OCI-LY3 (cell line): ENCODE data around the gene TCTN1.

Source experiments
- H2AFZ ChIP-seq: fragments of 200-600, 300-600 bp; shearing (Covaris generic); 2 replicates; pipeline ENCODE4 v1.6.0; 2014; ENCODE audit warnings: antibody characterized with exemption, low read depth, low read length
- H3K27ac ChIP-seq: fragments of 200-600, 300-600 bp; sonication (generic); 2 replicates; pipeline ENCODE4 v1.5.1; 2014; ENCODE audit warnings: mild to moderate bottlenecking, low read length, moderate library complexity, mixed read lengths
- H3K27me3 ChIP-seq: fragments of 200-600, 300-600 bp; sonication (generic); 2 replicates; pipeline ENCODE4 v1.6.1; 2014; ENCODE audit warnings: low read depth, low read length, mixed read lengths
- H3K36me3 ChIP-seq: fragments of 200-600, 300-600 bp; sonication (generic); replicated peaks from 2 replicates; pipeline ENCODE3; 2014; ENCODE audit warnings: low read depth, low read length, mixed read lengths
- H3K4me1 ChIP-seq: fragments of 300-600, 200-600 bp; sonication (generic); 2 replicates; pipeline ENCODE4 v1.6.1; 2014; ENCODE audit warnings: low read length, mixed read lengths
- H3K4me2 ChIP-seq: fragments of 200-600, 300-600 bp; sonication (generic); 2 replicates; pipeline ENCODE4 v1.6.1; 2014; ENCODE audit warnings: low read length, mixed read lengths
- H3K4me3 ChIP-seq: fragments of 300-600, 200-600 bp; sonication (generic); 2 replicates; pipeline ENCODE4 v1.5.1; 2014; ENCODE audit warnings: antibody characterized with exemption, mild to moderate bottlenecking, low read length, moderate library complexity
- H3K79me2 ChIP-seq: fragments of 300-600, 200-600 bp; shearing (Covaris generic); 2 replicates; pipeline ENCODE4 v1.6.1; 2014; ENCODE audit warnings: mild to moderate bottlenecking, low read length, mixed read lengths
- H3K9ac ChIP-seq: fragments of 300-600, 200-600 bp; shearing (Covaris generic); 2 replicates; pipeline ENCODE4 v1.6.0; 2014; ENCODE audit warnings: mild to moderate bottlenecking, low read length, moderate library complexity
- H3K9me3 ChIP-seq: fragments of 200-600, 300-600 bp; shearing (Covaris generic); 2 replicates; pipeline ENCODE4 v1.6.1; 2014; ENCODE audit warnings: low read length, mixed read lengths; ENCODE audit not compliant: insufficient read depth
- H4K20me1 ChIP-seq: fragments of 200-600, 300-600 bp; sonication (generic); 2 replicates; pipeline ENCODE4 v1.6.1; 2016; ENCODE audit warnings: low read length, mixed read lengths; ENCODE audit not compliant: insufficient read depth
- EZH2phosphoT487 ChIP-seq: fragments of 200-600 bp; shearing (Covaris generic); IDR thresholded peaks from 2 replicates; pipeline ENCODE4 v1.6.1; 2018; ENCODE audit warnings: antibody characterized with exemption, mixed run types, low read depth
- TF ChIP-seq, protein P1 (sequence below): fragments of 200-600, 300-600 bp; sonication (generic); IDR thresholded peaks from 2 replicates; pipeline ENCODE4 v1.5.1; 2014; ENCODE audit warnings: antibody characterized with exemption, low read length, low read depth

Gene TCTN1

DNA sequence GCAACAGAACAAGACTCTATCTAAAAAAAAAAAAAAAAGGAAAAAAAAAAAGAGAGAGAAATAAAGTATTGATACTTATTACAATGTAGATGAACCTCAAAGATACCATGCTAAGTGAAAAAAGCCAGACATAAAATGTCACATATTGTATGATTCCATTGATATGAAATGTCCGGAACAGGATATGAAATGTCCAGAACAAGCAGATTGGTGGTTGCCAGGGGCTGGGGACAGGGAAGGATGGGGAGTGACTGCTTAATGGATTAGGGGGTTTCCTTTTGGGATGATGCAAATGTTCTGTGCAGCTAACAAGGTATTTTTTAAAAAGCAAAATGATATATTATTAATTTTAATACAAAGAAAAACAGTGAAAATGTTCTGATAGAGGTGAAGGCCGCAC, 70.0 kb downstream of the TCTN1 start:
- no peak overlapping the region for H3K4me2 ChIP-seq
- TF ChIP-seq, protein P1, sequence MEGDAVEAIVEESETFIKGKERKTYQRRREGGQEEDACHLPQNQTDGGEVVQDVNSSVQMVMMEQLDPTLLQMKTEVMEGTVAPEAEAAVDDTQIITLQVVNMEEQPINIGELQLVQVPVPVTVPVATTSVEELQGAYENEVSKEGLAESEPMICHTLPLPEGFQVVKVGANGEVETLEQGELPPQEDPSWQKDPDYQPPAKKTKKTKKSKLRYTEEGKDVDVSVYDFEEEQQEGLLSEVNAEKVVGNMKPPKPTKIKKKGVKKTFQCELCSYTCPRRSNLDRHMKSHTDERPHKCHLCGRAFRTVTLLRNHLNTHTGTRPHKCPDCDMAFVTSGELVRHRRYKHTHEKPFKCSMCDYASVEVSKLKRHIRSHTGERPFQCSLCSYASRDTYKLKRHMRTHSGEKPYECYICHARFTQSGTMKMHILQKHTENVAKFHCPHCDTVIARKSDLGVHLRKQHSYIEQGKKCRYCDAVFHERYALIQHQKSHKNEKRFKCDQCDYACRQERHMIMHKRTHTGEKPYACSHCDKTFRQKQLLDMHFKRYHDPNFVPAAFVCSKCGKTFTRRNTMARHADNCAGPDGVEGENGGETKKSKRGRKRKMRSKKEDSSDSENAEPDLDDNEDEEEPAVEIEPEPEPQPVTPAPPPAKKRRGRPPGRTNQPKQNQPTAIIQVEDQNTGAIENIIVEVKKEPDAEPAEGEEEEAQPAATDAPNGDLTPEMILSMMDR, result no peak
- TF ChIP-seq EZH2phosphoT487, result no peak
- H2AFZ ChIP-seq, result no peak overlapping the region
- H4K20me1 ChIP-seq, result no peaks in the 10 kb centered on the region
- H3K9ac ChIP-seq, result no peak overlapping the region
- no peak overlapping the region for H3K4me3 ChIP-seq
- no peak overlapping the region for H3K27ac ChIP-seq
- peaks cover 3% of the 10 kb centered on the region; the same call in 1 of the 2 replicates for H3K4me1 ChIP-seq
- H3K9me3 ChIP-seq, result no peaks in the 10 kb centered on the region
- peaks cover 17% of the 10 kb centered on the region for H3K27me3 ChIP-seq
- H3K36me3 ChIP-seq, result no peaks in the 10 kb centered on the region
- no peaks in the 10 kb centered on the region for H3K79me2 ChIP-seq

DNA sequence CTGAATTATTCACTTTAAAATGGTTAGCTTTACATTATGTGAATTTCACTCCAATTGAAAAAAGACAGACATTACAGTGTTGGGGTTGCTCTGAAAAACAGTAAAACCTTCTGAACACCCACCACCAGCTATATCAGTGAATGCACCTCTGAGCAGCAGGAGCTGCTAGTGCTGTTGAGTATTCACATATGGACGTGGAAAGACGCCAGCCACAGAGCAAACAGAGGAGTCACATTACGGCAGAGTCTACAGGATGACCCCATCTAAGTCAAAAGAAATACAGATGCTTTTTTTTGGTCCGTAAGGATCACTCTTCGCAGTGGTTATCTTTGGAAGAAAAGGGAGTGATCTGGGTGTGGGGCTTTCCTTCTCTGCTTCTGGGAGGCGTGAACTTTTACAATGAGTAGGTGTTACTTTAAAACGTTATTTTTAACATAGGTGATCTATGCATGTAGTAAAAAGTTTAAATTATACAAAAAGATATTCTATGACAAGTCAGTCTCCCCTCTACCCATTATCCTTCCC, 70.4 kb downstream of the TCTN1 start:
- H3K4me3 ChIP-seq, result no peak overlapping the region

DNA sequence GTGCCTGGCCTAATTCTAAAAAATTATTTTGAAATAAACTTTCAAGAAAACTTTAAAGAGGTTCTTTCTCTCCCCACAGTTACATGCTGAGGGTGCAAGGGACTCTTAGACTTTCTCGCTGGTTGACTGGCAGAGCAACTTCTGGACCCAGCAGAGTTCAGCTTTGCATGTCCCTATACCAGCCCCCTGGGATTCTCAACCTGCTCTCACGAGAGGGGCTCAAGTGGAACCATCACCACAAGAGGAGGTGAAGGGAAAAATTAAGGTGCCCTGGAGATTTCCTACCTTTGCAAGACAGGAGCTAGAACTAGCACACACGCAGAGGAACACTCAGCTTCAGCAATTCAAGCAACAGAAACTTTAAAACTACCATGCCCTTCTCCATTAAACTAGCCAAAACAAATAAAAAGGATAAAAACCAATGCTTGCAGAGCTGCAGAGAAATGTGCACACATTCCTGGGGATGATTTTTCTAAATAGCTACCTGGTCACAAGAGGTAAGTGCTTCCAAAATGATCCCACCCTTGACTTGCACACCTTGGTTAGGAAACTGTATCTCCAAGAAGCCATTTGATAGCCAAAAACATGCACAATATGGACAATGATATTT, 72.5 kb downstream of the TCTN1 start:
- Histone ChIP-seq H3K4me2 (no peak overlapping the region), H3K79me2 (no peaks in the 10 kb centered on the region), H3K4me3 (no peak overlapping the region), H3K9me3 (no peaks in the 10 kb centered on the region), H3K9ac (no peak overlapping the region), H3K36me3 (no peaks in the 10 kb centered on the region), H3K27me3 (peaks cover 17% of the 10 kb centered on the region), H3K4me1 (peaks cover 18% of the 10 kb centered on the region), H2AFZ (no peak overlapping the region), H4K20me1 (no peaks in the 10 kb centered on the region), H3K27ac (no peak overlapping the region)
- TF ChIP-seq, protein P1, result no peak
- no peak for TF ChIP-seq EZH2phosphoT487

More for the DNA sequence above, 70.4 kb downstream of the TCTN1 start:
- H3K36me3 ChIP-seq, result no peaks in the 10 kb centered on the region
- H3K9me3 ChIP-seq, result no peaks in the 10 kb centered on the region
- H3K4me2 ChIP-seq, result no peak overlapping the region
- peaks cover 3% of the 10 kb centered on the region; the same call in 1 of the 2 replicates for H3K4me1 ChIP-seq
- no peak overlapping the region for H2AFZ ChIP-seq
- no peaks in the 10 kb centered on the region for H3K79me2 ChIP-seq
- H4K20me1 ChIP-seq, result no peaks in the 10 kb centered on the region
- H3K9ac ChIP-seq, result no peak overlapping the region
- TF ChIP-seq EZH2phosphoT487, result no peak
- H3K27me3 ChIP-seq, result peaks cover 17% of the 10 kb centered on the region
- no peak overlapping the region for H3K27ac ChIP-seq

DNA sequence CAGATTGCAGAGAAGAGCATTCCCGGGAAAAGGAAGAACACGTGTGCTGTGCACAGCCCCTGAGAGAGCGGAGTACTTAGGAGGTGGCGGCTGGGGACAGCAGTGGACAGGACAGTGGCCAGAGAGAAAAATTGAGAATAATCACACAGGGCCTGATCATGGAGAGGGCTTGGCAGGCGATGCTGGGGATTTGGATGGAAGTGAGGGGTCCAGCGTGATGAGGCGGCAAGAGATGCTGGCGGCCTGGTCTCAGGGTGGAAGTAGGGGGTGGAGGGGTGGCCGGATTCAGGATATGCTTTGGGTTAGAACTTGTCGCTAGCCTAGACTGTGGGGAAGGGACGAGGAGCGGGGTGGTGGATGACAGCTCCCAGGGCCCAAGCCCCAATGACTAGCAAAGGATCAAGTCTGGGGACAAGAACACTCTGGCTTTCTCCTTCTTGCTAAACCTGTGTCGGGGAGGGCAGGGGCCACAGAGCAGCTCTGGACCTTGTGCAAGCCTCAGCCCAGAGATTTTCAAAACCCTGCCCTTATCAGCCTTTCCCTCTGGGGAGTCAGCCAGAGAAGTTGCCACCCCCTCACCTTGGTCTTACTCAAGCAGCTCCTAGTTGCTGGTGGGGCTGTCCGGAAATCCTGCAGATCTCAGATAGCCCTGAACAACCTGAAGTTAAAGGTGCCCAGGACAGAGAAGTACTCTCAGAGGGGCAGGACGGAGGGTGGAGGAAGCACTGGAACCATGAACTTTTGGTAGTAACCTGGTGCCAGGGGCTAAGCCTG, 73.7 kb downstream of the TCTN1 start:
- no peak overlapping the region for H3K4me2 ChIP-seq
- H3K9me3 ChIP-seq, result no peaks in the 10 kb centered on the region
- no peak for TF ChIP-seq EZH2phosphoT487
- TF ChIP-seq, protein P1, result no peak
- H3K9ac ChIP-seq, result no peak overlapping the region
- H3K27me3 ChIP-seq, result peaks cover 17% of the 10 kb centered on the region
- no peaks in the 10 kb centered on the region for H3K36me3 ChIP-seq
- H3K4me1 ChIP-seq, result peaks cover 19% of the 10 kb centered on the region
- H2AFZ ChIP-seq, result no peak overlapping the region
- H4K20me1 ChIP-seq, result no peaks in the 10 kb centered on the region
- H3K4me3 ChIP-seq, result no peak overlapping the region
- no peaks in the 10 kb centered on the region for H3K79me2 ChIP-seq
- no peak overlapping the region for H3K27ac ChIP-seq
